Ascending aorta (tissue), 2 donors: ENCODE data around the gene AGMO. TPM values are rescaled to one million over a fixed set of nuclear protein-coding genes. Genes with fewer than 3 reads are reported as not detected.

Experiments
- DNase-seq, 2 donors: peaks; one replicate each; pipeline ENCODE4 v3.0.0-alpha.2; 2019; ENCODE audit warnings: low spot score in 2 of 2
- H3K27ac ChIP-seq, 2 donors: fragments of 200-600 bp; sonication (generic); one replicate each; pipeline ENCODE4 v1.5.1; 2016 to 2017; ENCODE audit warnings: mild to moderate bottlenecking in 1 of 2
- H3K27me3 ChIP-seq: fragments of 200-600 bp; sonication (generic); one replicate; pipeline ENCODE4 v1.5.1; 2017
- H3K36me3 ChIP-seq, 2 donors: fragments of 200-600 bp; sonication (generic); one replicate each; pipeline ENCODE4 v1.5.1; 2016
- H3K4me1 ChIP-seq, 2 donors: fragments of 200-600 bp; sonication (generic); one replicate each; pipeline ENCODE4 v1.5.1; 2016 to 2017; ENCODE audit warnings: mild to moderate bottlenecking in 1 of 2
- H3K4me3 ChIP-seq, 2 donors: fragments of 200-600 bp; sonication (generic); one replicate each; pipeline ENCODE4 v1.5.1; 2016 to 2017; ENCODE audit warnings: mild to moderate bottlenecking in 1 of 2
- H3K9me3 ChIP-seq, 2 donors: fragments of 200-600 bp; sonication (generic); one replicate each; pipeline ENCODE4 v1.5.1; 2016
- intact Hi-C: fragments of 100-400 bp; cut with DNase I; formaldehyde crosslinking; loops from one replicate; pipeline ENCODE4 v1.15.1; 2023
- total RNA-seq: library from RNA; depleted of rRNA; stranded (reverse); fragments of >200 nt; gene quantifications from one replicate; pipeline ENCODE4 v1.1.0, GENCODE V29; 2016
- TF ChIP-seq, protein P1 (sequence below), 3 experiments: fragments of 200-600 bp in 2 of 3; fragments of 450-650 bp in 1 of 3; sonication (generic) in 2 of 3; IDR thresholded peaks; one replicate each; pipeline ENCODE4 v1.5.1; 2016 to 2019; ENCODE audit warnings: antibody characterized with exemption in 3 of 3, mild to moderate bottlenecking in 1 of 3, moderate library complexity in 1 of 3

AGMO gene
- total RNA-seq, 1 donor from 2014 or later = not detected

- Histone ChIP-seq H3K4me3 (no peak overlapping the region), H3K27ac (no peak overlapping the region), H3K9me3 (no peaks in the 10 kb centered on the region), H3K27me3 (no peaks in the 10 kb centered on the region), H3K4me1 (no peaks in the 10 kb centered on the region), H3K36me3 (no peaks in the 10 kb centered on the region)
- DNase-seq = no peak
- intact Hi-C loops = no loop called here
- TF ChIP-seq, protein P1, sequence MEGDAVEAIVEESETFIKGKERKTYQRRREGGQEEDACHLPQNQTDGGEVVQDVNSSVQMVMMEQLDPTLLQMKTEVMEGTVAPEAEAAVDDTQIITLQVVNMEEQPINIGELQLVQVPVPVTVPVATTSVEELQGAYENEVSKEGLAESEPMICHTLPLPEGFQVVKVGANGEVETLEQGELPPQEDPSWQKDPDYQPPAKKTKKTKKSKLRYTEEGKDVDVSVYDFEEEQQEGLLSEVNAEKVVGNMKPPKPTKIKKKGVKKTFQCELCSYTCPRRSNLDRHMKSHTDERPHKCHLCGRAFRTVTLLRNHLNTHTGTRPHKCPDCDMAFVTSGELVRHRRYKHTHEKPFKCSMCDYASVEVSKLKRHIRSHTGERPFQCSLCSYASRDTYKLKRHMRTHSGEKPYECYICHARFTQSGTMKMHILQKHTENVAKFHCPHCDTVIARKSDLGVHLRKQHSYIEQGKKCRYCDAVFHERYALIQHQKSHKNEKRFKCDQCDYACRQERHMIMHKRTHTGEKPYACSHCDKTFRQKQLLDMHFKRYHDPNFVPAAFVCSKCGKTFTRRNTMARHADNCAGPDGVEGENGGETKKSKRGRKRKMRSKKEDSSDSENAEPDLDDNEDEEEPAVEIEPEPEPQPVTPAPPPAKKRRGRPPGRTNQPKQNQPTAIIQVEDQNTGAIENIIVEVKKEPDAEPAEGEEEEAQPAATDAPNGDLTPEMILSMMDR (IDR thresholded peaks at IDR 0.05) = no peak
Observed at GRCh38 chr7:15228831-15229230, 333.0 kb downstream of the AGMO start.

DNA sequence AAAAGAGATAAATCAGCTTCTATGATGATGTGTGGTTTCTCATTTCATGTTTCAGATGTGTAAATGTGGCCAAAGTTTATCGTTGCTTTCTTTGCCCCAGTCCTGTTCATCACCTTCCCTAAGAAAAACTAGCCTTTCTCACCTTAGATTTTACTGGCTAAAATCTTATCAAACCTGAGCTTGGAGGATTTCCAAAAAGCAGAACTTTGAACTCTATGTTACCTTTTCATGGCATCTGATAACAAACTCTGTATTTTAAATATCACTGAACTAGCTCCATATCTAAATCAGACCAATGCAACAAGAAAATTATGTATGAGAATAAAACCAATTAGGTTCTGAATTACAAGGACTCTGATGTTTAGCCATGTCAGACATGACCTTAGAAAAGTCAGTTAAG lies 335.8 kb downstream of the AGMO start:
- Histone ChIP-seq H3K9me3 (no peaks in the 10 kb centered on the region), H3K36me3 (no peaks in the 10 kb centered on the region), H3K27ac (no peak overlapping the region), H3K4me1 (no peaks in the 10 kb centered on the region), H3K27me3 (no peaks in the 10 kb centered on the region), H3K4me3 (no peak overlapping the region)
- TF ChIP-seq, protein P1 (IDR thresholded peaks at IDR 0.05) = no peak
- no peak for DNase-seq
- intact Hi-C loops = no loop called here

GRCh38 chr7:15219758-15220157 lies 342.1 kb downstream of the AGMO start:
- Histone ChIP-seq H3K4me1 (no peaks in the 10 kb centered on the region), H3K9me3 (no peaks in the 10 kb centered on the region), H3K4me3 (no peak overlapping the region), H3K27ac (no peak overlapping the region), H3K36me3 (no peaks in the 10 kb centered on the region), H3K27me3 (no peaks in the 10 kb centered on the region)
- TF ChIP-seq, protein P1 (IDR thresholded peaks at IDR 0.05) = no peak
- intact Hi-C loops = no loop called here
- no peak for DNase-seq

DNA sequence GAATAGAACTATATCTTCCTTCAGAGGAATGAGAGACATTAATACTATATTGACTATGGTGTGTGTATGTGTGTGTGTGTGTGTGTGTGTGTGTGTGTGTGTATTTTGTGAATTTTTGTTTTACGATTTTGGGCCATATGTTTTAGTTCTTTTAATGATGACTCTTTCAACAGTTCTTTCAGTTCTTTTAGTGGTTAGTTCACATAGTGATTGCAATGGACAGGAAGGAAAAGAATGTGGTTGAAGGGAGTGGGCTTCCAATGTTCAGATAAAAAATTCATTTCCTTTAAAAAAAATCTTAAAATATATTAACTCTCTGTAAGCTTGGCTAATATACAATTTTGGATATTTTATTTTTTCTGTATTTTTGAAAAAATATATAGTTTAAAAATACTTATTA lies 343.6 kb downstream of the AGMO start:
- Histone ChIP-seq H3K4me1 (no peaks in the 10 kb centered on the region), H3K27ac (no peak overlapping the region), H3K4me3 (no peak overlapping the region), H3K9me3 (no peaks in the 10 kb centered on the region), H3K36me3 (no peaks in the 10 kb centered on the region), H3K27me3 (no peaks in the 10 kb centered on the region)
- TF ChIP-seq, protein P1 (IDR thresholded peaks at IDR 0.05) = no peak
- DNase-seq = no peak
- intact Hi-C loops = no loop called here

GRCh38 chr7:15215616-15216015 lies 346.2 kb downstream of the AGMO start:
- Histone ChIP-seq H3K27me3 (no peaks in the 10 kb centered on the region), H3K4me1 (no peaks in the 10 kb centered on the region), H3K9me3 (no peaks in the 10 kb centered on the region), H3K4me3 (no peak overlapping the region), H3K27ac (no peak overlapping the region), H3K36me3 (no peaks in the 10 kb centered on the region)
- TF ChIP-seq, protein P1 (IDR thresholded peaks at IDR 0.05) = no peak
- DNase-seq = no peak
- intact Hi-C loops = no loop called here

- H3K9me3 ChIP-seq = no peaks in the 10 kb centered on the region
- H3K36me3 ChIP-seq = no peaks in the 10 kb centered on the region
- no peak for DNase-seq
- H3K27me3 ChIP-seq = no peaks in the 10 kb centered on the region
- intact Hi-C loops = no loop called here
- no peaks in the 10 kb centered on the region for H3K4me1 ChIP-seq
- H3K27ac ChIP-seq = no peak overlapping the region
- H3K4me3 ChIP-seq = no peak overlapping the region
- TF ChIP-seq, protein P1 (IDR thresholded peaks at IDR 0.05) = no peak
Observed at GRCh38 chr7:15214976-15215375, 346.8 kb downstream of the AGMO start.
